ENCODE data around the gene MARCHF10. TPM values are rescaled to one million over a fixed set of nuclear protein-coding genes. Genes with fewer than 3 reads are reported as not detected.

Gene MARCHF10
- total and polyA plus RNA-seq, 2 donors (not counting 3 experiments of a cell fraction or from before 2014, with no cell fraction given), result 0.11 TPM; not detected in 1

- no peak overlapping the region for H2AFZ ChIP-seq (ENCODE audit: low read depth, low read length)
- H3K27ac ChIP-seq (ENCODE audit: insufficient read depth, low read depth, low read length), result no peak overlapping the region
- H3K4me2 ChIP-seq (ENCODE audit: insufficient read depth, low read length), result no peak overlapping the region
- BruUV-seq (replicated peaks), result no TSS peak
- no peaks in the 10 kb centered on the region for H3K9me1 ChIP-seq (replicated peaks; ENCODE audit: control insufficient read depth, extremely low read depth, insufficient read depth, low read length)
- H3K4me1 ChIP-seq (ENCODE audit: control insufficient read depth, extremely low read depth, insufficient read depth, low read length), result no peaks in the 10 kb centered on the region
- intact Hi-C loops (cut with micrococcal nuclease) (no loop called here), dilution Hi-C loops (cut with MboI; ENCODE audit: extremely low pct_ligation_motif_present, low sequenced_read_pairs) (no loop called here)
- DNase-seq (ENCODE audit: low read depth, low spot score), result no peak
- H3K9ac ChIP-seq (replicated peaks; ENCODE audit: extremely low read depth, insufficient read depth, low read length), result no peak overlapping the region
- CTCF ChIA-PET, result no interaction called here
- no peaks in the 10 kb centered on the region for H4K20me1 ChIP-seq (replicated peaks; ENCODE audit: control insufficient read depth, extremely low read depth, insufficient read depth, low read length)
- no peaks in the 10 kb centered on the region for H3K36me3 ChIP-seq (ENCODE audit: control insufficient read depth in 2 of 2, extremely low read depth in 1 of 2, insufficient read depth in 2 of 2, low read length in 2 of 2)
- no peaks in the 10 kb centered on the region for H3K9me3 ChIP-seq (replicated peaks; ENCODE audit: control insufficient read depth, insufficient read depth, low read length)
- H3K4me3 ChIP-seq (replicated peaks in 1 of 3; ENCODE audit: insufficient read depth in 1 of 3, low read depth in 1 of 3, low read length in 3 of 3), result no peak overlapping the region
- no peaks in the 10 kb centered on the region for H3K79me2 ChIP-seq (ENCODE audit: control insufficient read depth, insufficient read depth, low read length)
- POLR2A ChIA-PET, result no interaction called here
- no peak for FAIRE-seq
- TF ChIP-seq MAX (IDR thresholded peaks at IDR 0.05; ENCODE audit: insufficient read depth, insufficient read length), result no peak
- no peak for TF ChIP-seq MYC (IDR thresholded peaks at IDR 0.05; ENCODE audit: low read depth, low read length)
- peaks cover 0 to 4% of the 10 kb centered on the region in 2 experiments for H3K27me3 ChIP-seq (ENCODE audit: control insufficient read depth in 2 of 2, insufficient read depth in 2 of 2, low read length in 2 of 2)
Observed at GRCh38 chr17:62749926-62750325, 58.2 kb downstream of the MARCHF10 start.

- no peaks in the 10 kb centered on the region for H3K4me1 ChIP-seq (ENCODE audit: control insufficient read depth, extremely low read depth, insufficient read depth, low read length)
- no peak overlapping the region for H3K4me2 ChIP-seq (ENCODE audit: insufficient read depth, low read length)
- H3K27me3 ChIP-seq (ENCODE audit: control insufficient read depth in 2 of 2, insufficient read depth in 2 of 2, low read length in 2 of 2), result peaks cover 0 to 4% of the 10 kb centered on the region in 2 experiments
- intact Hi-C loops (cut with micrococcal nuclease) (no loop called here), dilution Hi-C loops (cut with MboI; ENCODE audit: extremely low pct_ligation_motif_present, low sequenced_read_pairs) (no loop called here)
- FAIRE-seq, result no peak
- no peaks in the 10 kb centered on the region for H3K9me3 ChIP-seq (replicated peaks; ENCODE audit: control insufficient read depth, insufficient read depth, low read length)
- TF ChIP-seq POLR2A (IDR thresholded peaks at IDR 0.05; ENCODE audit: low read depth, low read length), result no peak
- TF ChIP-seq POLR2AphosphoS5 (IDR thresholded peaks at IDR 0.05; ENCODE audit: insufficient read depth, low read depth, low read length), result no peak
- no peak for TF ChIP-seq EZH2 (IDR thresholded peaks at IDR 0.05; ENCODE audit: borderline replicate concordance, low read depth, low read length, severe bottlenecking)
- no peak for TF ChIP-seq CTCF (IDR thresholded peaks at IDR 0.05; ENCODE audit: extremely low read depth in 1 of 2, insufficient read depth in 1 of 2, low read depth in 1 of 2, low read length in 2 of 2)
- no peak for TF ChIP-seq GATA2 (IDR thresholded peaks at IDR 0.05; ENCODE audit: insufficient read depth, insufficient read length, low read depth, low read length)
- no peak for TF ChIP-seq FOS (IDR thresholded peaks at IDR 0.05; ENCODE audit: borderline replicate concordance, insufficient read depth, low read length)
- TF ChIP-seq MYC (IDR thresholded peaks at IDR 0.05; ENCODE audit: low read depth, low read length), result no peak
- TF ChIP-seq JUN (IDR thresholded peaks at IDR 0.05; ENCODE audit: borderline replicate concordance, insufficient read depth, insufficient read length, low read depth), result no peak
- no peak for TF ChIP-seq MAX (IDR thresholded peaks at IDR 0.05; ENCODE audit: insufficient read depth, insufficient read length)
- ChIA-PET POLR2A (no interaction called here), CTCF (no interaction called here)
- no peak overlapping the region for H3K27ac ChIP-seq (ENCODE audit: insufficient read depth, low read depth, low read length)
- BruUV-seq (replicated peaks), result no TSS peak
- H3K4me3 ChIP-seq (replicated peaks in 1 of 3; ENCODE audit: insufficient read depth in 1 of 3, low read depth in 1 of 3, low read length in 3 of 3), result no peak overlapping the region
- no peak for DNase-seq (ENCODE audit: low read depth, low spot score)
- no peaks in the 10 kb centered on the region for H3K79me2 ChIP-seq (ENCODE audit: control insufficient read depth, insufficient read depth, low read length)
- H4K20me1 ChIP-seq (replicated peaks; ENCODE audit: control insufficient read depth, extremely low read depth, insufficient read depth, low read length), result no peaks in the 10 kb centered on the region
- H2AFZ ChIP-seq (ENCODE audit: low read depth, low read length), result no peak overlapping the region
- H3K9ac ChIP-seq (replicated peaks; ENCODE audit: extremely low read depth, insufficient read depth, low read length), result no peak overlapping the region
- no peaks in the 10 kb centered on the region for H3K9me1 ChIP-seq (replicated peaks; ENCODE audit: control insufficient read depth, extremely low read depth, insufficient read depth, low read length)
- H3K36me3 ChIP-seq (ENCODE audit: control insufficient read depth in 2 of 2, extremely low read depth in 1 of 2, insufficient read depth in 2 of 2, low read length in 2 of 2), result no peaks in the 10 kb centered on the region
Observed at GRCh38 chr17:62746941-62747340, 61.2 kb downstream of the MARCHF10 start.
